H9 (cell line): ENCODE results near the gene TMSB10. TPM values are rescaled to one million over a fixed set of nuclear protein-coding genes. Genes with fewer than 3 reads are reported as not detected.
A peak's percentile ranks its signal among the peaks of the same experiment; 100 is the strongest.

Experiments
- DNase-seq: peaks from one replicate; pipeline ENCODE4 v3.0.0-alpha.2; 2017
- H2AFZ ChIP-seq: one replicate; pipeline ENCODE4 v1.6.1; 2013; ENCODE audit warnings: mild to moderate bottlenecking, low read length, control low read depth, moderate library complexity
- H2AK5ac ChIP-seq: 2 replicates; pipeline ENCODE4 v1.6.1; 2013; ENCODE audit warnings: low read length, control low read depth, mixed read lengths; ENCODE audit not compliant: insufficient read length
- H2BK120ac ChIP-seq: one replicate; pipeline ENCODE4 v1.6.1; 2013; ENCODE audit warnings: low read depth, mild to moderate bottlenecking, low read length, control low read depth, inconsistent platforms; ENCODE audit not compliant: poor library complexity, severe bottlenecking
- H2BK12ac ChIP-seq: 2 replicates; pipeline ENCODE4 v1.6.1; 2013; ENCODE audit warnings: low read length, control low read depth, mixed read lengths, low read depth; ENCODE audit not compliant: insufficient read length
- H2BK15ac ChIP-seq: 2 replicates; pipeline ENCODE4 v1.6.1; 2013; ENCODE audit warnings: low read depth, low read length, control low read depth
- H2BK20ac ChIP-seq: one replicate; pipeline ENCODE4 v1.6.1; 2013; ENCODE audit warnings: low read depth, mild to moderate bottlenecking, low read length, control low read depth, inconsistent platforms; ENCODE audit not compliant: poor library complexity, severe bottlenecking
- H2BK5ac ChIP-seq: 2 replicates; pipeline ENCODE4 v1.6.1; 2013; ENCODE audit warnings: low read length, control low read depth, mixed read lengths; ENCODE audit not compliant: insufficient read length
- H3K14ac ChIP-seq: 2 replicates; pipeline ENCODE4 v1.6.1; 2013; ENCODE audit warnings: low read length, control low read depth; ENCODE audit not compliant: insufficient read depth
- H3K18ac ChIP-seq: 2 replicates; pipeline ENCODE4 v1.6.1; 2013; ENCODE audit warnings: low read depth, mild to moderate bottlenecking, mixed read lengths, low read length, control low read depth; ENCODE audit not compliant: insufficient read length
- H3K23ac ChIP-seq: 2 replicates; pipeline ENCODE4 v1.6.1; 2013; ENCODE audit warnings: low read length, control low read depth, mixed read lengths, low read depth; ENCODE audit not compliant: insufficient read length
- H3K23me2 ChIP-seq: 2 replicates; pipeline ENCODE4 v1.6.1; 2013; ENCODE audit warnings: low read depth, mild to moderate bottlenecking, mixed read lengths, low read length, control low read depth; ENCODE audit not compliant: insufficient read length, poor library complexity, severe bottlenecking
- H3K27ac ChIP-seq: 2 replicates; pipeline ENCODE4 v1.5.1; 2013; ENCODE audit warnings: low read length, control low read depth, mixed read lengths, low read depth; ENCODE audit not compliant: insufficient read length
- H3K27me3 ChIP-seq: 2 replicates; pipeline ENCODE4 v1.6.1; 2013; ENCODE audit warnings: low read length, control low read depth, inconsistent platforms; ENCODE audit not compliant: insufficient read depth
- H3K4ac ChIP-seq: 2 replicates; pipeline ENCODE4 v1.6.1; 2013; ENCODE audit warnings: low read depth, mild to moderate bottlenecking, control low read depth, inconsistent platforms, low read length, moderate library complexity
- H3K4me1 ChIP-seq: 2 replicates; pipeline ENCODE4 v1.6.1; 2013; ENCODE audit warnings: low read length, control low read depth, inconsistent platforms; ENCODE audit not compliant: insufficient read depth
- H3K4me2 ChIP-seq: 2 replicates; pipeline ENCODE4 v1.6.1; 2013; ENCODE audit warnings: low read length, control low read depth, mixed read lengths; ENCODE audit not compliant: insufficient read length, insufficient read depth
- H3K56ac ChIP-seq: 2 replicates; pipeline ENCODE4 v1.6.1; 2013; ENCODE audit warnings: low read depth, mild to moderate bottlenecking, mixed read lengths, low read length, control low read depth; ENCODE audit not compliant: insufficient read length
- H3K79me1 ChIP-seq: 2 replicates; pipeline ENCODE4 v1.6.1; 2013; ENCODE audit warnings: low read depth, mild to moderate bottlenecking, moderate library complexity, low read length, control low read depth, inconsistent platforms; ENCODE audit not compliant: insufficient read depth, poor library complexity, severe bottlenecking
- H3K79me2 ChIP-seq: 2 replicates; pipeline ENCODE4 v1.6.1; 2013; ENCODE audit warnings: low read length, control low read depth, inconsistent platforms; ENCODE audit not compliant: insufficient read depth
- H3K9ac ChIP-seq: 2 replicates; pipeline ENCODE4 v1.6.1; 2013; ENCODE audit warnings: low read length, control low read depth, mixed read lengths; ENCODE audit not compliant: insufficient read length; ENCODE audit errors: extremely low read depth
- H3K9me3 ChIP-seq: one replicate; pipeline ENCODE4 v1.6.1; 2013; ENCODE audit warnings: low read depth, low read length, inconsistent platforms; ENCODE audit not compliant: control insufficient read depth
- H3T11ph ChIP-seq: one replicate; pipeline ENCODE4 v1.6.1; 2013; ENCODE audit warnings: mild to moderate bottlenecking, low read length, control low read depth, inconsistent platforms
- H4K20me1 ChIP-seq: one replicate; pipeline ENCODE4 v1.6.1; 2013; ENCODE audit not compliant: control insufficient read depth, insufficient read length, insufficient read depth
- H4K5ac ChIP-seq: 2 replicates; pipeline ENCODE4 v1.6.1; 2013; ENCODE audit warnings: low read depth, mild to moderate bottlenecking, mixed read lengths, low read length, control low read depth; ENCODE audit not compliant: insufficient read length
- H4K8ac ChIP-seq: replicated peaks from 2 replicates; pipeline ENCODE4 v1.6.1; 2013; ENCODE audit warnings: low read length, control low read depth, mixed read lengths, low read depth; ENCODE audit not compliant: insufficient read length
- H4K91ac ChIP-seq: 2 replicates; pipeline ENCODE4 v1.6.1; 2013; ENCODE audit warnings: low read depth, mild to moderate bottlenecking, moderate library complexity, mixed read lengths, low read length, control low read depth; ENCODE audit not compliant: insufficient read length
- H3K27ac Mint-ChIP-seq, 3 experiments: 2 replicates in 2 of 3; 3 replicates in 1 of 3; pipeline ENCODE4 v1.8.0; 2020 to 2021; ENCODE audit warnings: mixed read lengths in 3 of 3, mild to moderate bottlenecking in 1 of 3, moderate library complexity in 1 of 3
- H3K27me3 Mint-ChIP-seq: 2 replicates; pipeline ENCODE4 v1.8.0; 2021; ENCODE audit warnings: low read depth, mild to moderate bottlenecking, moderate library complexity, mixed read lengths
- H3K36me3 Mint-ChIP-seq, 3 experiments: 2 replicates in 2 of 3; 3 replicates in 1 of 3; pipeline ENCODE4 v1.8.0; 2020 to 2021; ENCODE audit warnings: low read depth in 3 of 3, mixed read lengths in 3 of 3; ENCODE audit not compliant: insufficient read depth in 1 of 3
- H3K4me1 Mint-ChIP-seq, 2 experiments: 2 replicates each; pipeline ENCODE4 v1.8.0; 2020; ENCODE audit warnings: mixed read lengths in 2 of 2
- H3K4me3 Mint-ChIP-seq, 2 experiments: 2 replicates in 1 of 2; 3 replicates in 1 of 2; pipeline ENCODE4 v1.8.0; 2020 to 2021; ENCODE audit warnings: mild to moderate bottlenecking in 2 of 2, mixed read lengths in 2 of 2, moderate library complexity in 1 of 2
- H3K9me3 Mint-ChIP-seq, 2 experiments: 2 replicates in 1 of 2; 3 replicates in 1 of 2; pipeline ENCODE4 v1.8.0; 2020; ENCODE audit warnings: mild to moderate bottlenecking in 2 of 2, mixed read lengths in 2 of 2, moderate library complexity in 1 of 2
- CTCF ChIP-seq: fragments of 200-600 bp; sonication (generic); conservative IDR thresholded peaks from 3 replicates; pipeline ENCODE4 v1.8.0; 2021; ENCODE audit warnings: antibody characterized with exemption, mild to moderate bottlenecking
- WGBS: extraction: QIAGEN DNeasy Blood & Tissue Kit; methylation state at CpG from one replicate; pipeline ENCODE4 v1.1.7; 2013; ENCODE audit warnings: missing lambda C conversion rate, low lambda C conversion rate, mixed read lengths; ENCODE audit not compliant: insufficient read length; ENCODE audit errors: extremely low coverage; 5-methylcytosine and 5-hydroxymethylcytosine counted together
- total RNA-seq: library from RNA; stranded (reverse); gene quantifications from 2 replicates; pipeline ENCODE4 v1.2.1, GENCODE V29; 2021

TMSB10 gene
- total RNA-seq, 1 experiment from 2014 or later, result 755 TPM

- peaks cover 8% of the 10 kb centered on the region for H3K23me2 ChIP-seq
- no peak overlapping the region for H2AK5ac ChIP-seq
- no peak overlapping the region for H4K5ac ChIP-seq
- Mint-ChIP-seq H3K4me1 (peaks cover 21 to 27% of the 10 kb centered on the region in 2 experiments), H3K36me3 (peaks cover 7 to 14% (median 11%) of the 10 kb centered on the region in 3 experiments; a peak in 6 of 7 replicates), H3K27me3 (peaks cover 53% of the 10 kb centered on the region), H3K9me3 (no peaks in the 10 kb centered on the region; a peak in 3 of 5 replicates), H3K27ac (no peak overlapping the region), H3K4me3 (peak overlapping the region; percentile 76 to 87)
- peaks cover 2% of the 10 kb centered on the region; the same call in 1 of the 2 replicates for H3K27me3 ChIP-seq
- H3T11ph ChIP-seq, result no peak overlapping the region
- no peak for TF ChIP-seq CTCF
- H2AFZ ChIP-seq, result no peak overlapping the region
- H3K27ac ChIP-seq, result no peak overlapping the region
- no peak overlapping the region for H2BK12ac ChIP-seq
- no peak overlapping the region for H2BK5ac ChIP-seq
- H3K4me1 ChIP-seq, result no peaks in the 10 kb centered on the region
- no peak overlapping the region for H3K4ac ChIP-seq
- no peak overlapping the region for H3K18ac ChIP-seq
- H4K91ac ChIP-seq, result no peak overlapping the region
- no peak overlapping the region for H3K9ac ChIP-seq
- H3K79me2 ChIP-seq, result no peaks in the 10 kb centered on the region
- DNase-seq, result no peak
- H2BK15ac ChIP-seq, result no peak overlapping the region
- no peaks in the 10 kb centered on the region for H3K9me3 ChIP-seq
- no peak overlapping the region for H3K23ac ChIP-seq
- no peaks in the 10 kb centered on the region for H3K79me1 ChIP-seq
- no peak overlapping the region for H3K14ac ChIP-seq
- no peak overlapping the region for H2BK120ac ChIP-seq
- WGBS, result no CpG with 5 or more reads among the region's 9 CpGs
- H4K20me1 ChIP-seq, result no peaks in the 10 kb centered on the region
- H3K56ac ChIP-seq, result no peak overlapping the region
- no peak overlapping the region for H4K8ac ChIP-seq
- H2BK20ac ChIP-seq, result no peak overlapping the region
- H3K4me2 ChIP-seq, result no peak overlapping the region
These were observed 1.3 kb upstream of the TMSB10 start for GRCh38 chr2:84904151-84904550.
